Left renal pelvis (tissue), 4 donors: ENCODE measurements around the gene BICRA. TPM values are rescaled to one million over a fixed set of nuclear protein-coding genes. Genes with fewer than 3 reads are reported as not detected.
"Not testable (repeated sequence)": the region's sequence is repeated elsewhere in the genome, so short reads cannot be mapped to it uniquely, and the experiment has no call there.

Source experiments
- DNase-seq, 4 donors: peaks; one replicate each; pipeline ENCODE4 v3.0.0-alpha.2; 2013; ENCODE audit warnings: low read depth in 4 of 4, low spot score in 3 of 4
- polyA plus RNA-seq, 4 donors: library from polyadenylated mRNA; unstranded; fragments of 120-200 nt; gene quantifications; one replicate each; pipeline ENCODE4 v1.2.1, GENCODE V29; 2013; ENCODE audit not compliant: insufficient read length in 4 of 4

BICRA gene
- polyA plus RNA-seq, 4 donors: 11.0 to 18.0 (median 13.2) TPM

- DNase-seq: no peak
Measured at GRCh38 chr19:47658431-47659348, 49.8 kb downstream of the BICRA start.

GRCh38 chr19:47660435-47660832, 51.5 kb downstream of the BICRA start:
- no peak for DNase-seq

- DNase-seq: no peak
Measured at GRCh38 chr19:47661161-47661560, 52.2 kb downstream of the BICRA start.

- no peak for DNase-seq
Measured at GRCh38 chr19:47661611-47662010, 52.7 kb downstream of the BICRA start.

GRCh38 chr19:47663435-47663910, 54.5 kb downstream of the BICRA start:
- DNase-seq: no peak

- no peak for DNase-seq
Measured at GRCh38 chr19:47663911-47664771, 55.2 kb downstream of the BICRA start.

- DNase-seq: not testable (repeated sequence)
Measured at GRCh38 chr19:47668556-47668955, 59.6 kb downstream of the BICRA start.

GRCh38 chr19:47670736-47671135, 61.8 kb downstream of the BICRA start:
- no peak for DNase-seq

GRCh38 chr19:47671499-47671898, 62.6 kb downstream of the BICRA start:
- DNase-seq: no peak

- no peak for DNase-seq
Measured at GRCh38 chr19:47673426-47673825, 64.5 kb downstream of the BICRA start.

- no peak for DNase-seq
Measured at GRCh38 chr19:47674548-47674947, 65.6 kb downstream of the BICRA start.

GRCh38 chr19:47675271-47675670, 66.3 kb downstream of the BICRA start:
- no peak for DNase-seq

GRCh38 chr19:47675859-47676258, 66.9 kb downstream of the BICRA start:
- DNase-seq: no peak

- DNase-seq: no peak
Measured at GRCh38 chr19:47676811-47677210, 67.9 kb downstream of the BICRA start.

GRCh38 chr19:47679251-47679900, 70.4 kb downstream of the BICRA start:
- DNase-seq: no peak

GRCh38 chr19:47679922-47680857, 71.3 kb downstream of the BICRA start:
- no peak for DNase-seq

- no peak for DNase-seq
Measured at GRCh38 chr19:47680858-47681332, 72.0 kb downstream of the BICRA start.

GRCh38 chr19:47681388-47681787, 72.5 kb downstream of the BICRA start:
- no peak for DNase-seq

- DNase-seq: no peak
Measured at GRCh38 chr19:47681936-47682335, 73.0 kb downstream of the BICRA start.

- DNase-seq: no peak
Measured at GRCh38 chr19:47682939-47683338, 74.0 kb downstream of the BICRA start.
